BLaER1 treated with 17β-estradiol and CSF1 and Interleukin-3, amounts not matched to agents 10 nM and 100 nM (cell line): ENCODE results near the gene MCF2L.
A peak's percentile ranks its signal among the peaks of the same experiment; 100 is the strongest.
"Not testable (repeated sequence)": the region's sequence is repeated elsewhere in the genome, so short reads cannot be mapped to it uniquely, and the experiment has no call there.

Experiments
- H3K27ac ChIP-seq, 11 experiments: shearing (Covaris generic); formaldehyde crosslinking; 2 replicates each; pipeline ENCODE4 v1.8.1; 2022
- H3K27me3 ChIP-seq, 11 experiments: shearing (Covaris generic); formaldehyde crosslinking; 2 replicates each; pipeline ENCODE4 v1.8.1; 2022
- H3K36me3 ChIP-seq, 11 experiments: shearing (Covaris generic); formaldehyde crosslinking; 2 replicates each; pipeline ENCODE4 v1.8.1; 2022
- H3K4me1 ChIP-seq, 10 experiments: shearing (Covaris generic); formaldehyde crosslinking; 2 replicates each; pipeline ENCODE4 v1.8.1; 2022
- H3K4me2 ChIP-seq, 11 experiments: shearing (Covaris generic); formaldehyde crosslinking; 2 replicates each; pipeline ENCODE4 v1.8.1; 2022
- H3K4me3 ChIP-seq, 10 experiments: shearing (Covaris generic); formaldehyde crosslinking; 2 replicates each; pipeline ENCODE4 v1.8.1; 2022
- H3K9ac ChIP-seq, 11 experiments: shearing (Covaris generic); formaldehyde crosslinking; 2 replicates each; pipeline ENCODE4 v1.8.1; 2022
- H3K9me3 ChIP-seq, 11 experiments: shearing (Covaris generic); formaldehyde crosslinking; replicated peaks in 1 of 11; 2 replicates each; pipeline ENCODE4 v1.8.1; 2022
- H4K20me1 ChIP-seq, 11 experiments: shearing (Covaris generic); formaldehyde crosslinking; 2 replicates each; pipeline ENCODE4 v1.8.1; 2022
- Cebpa-rat ChIP-seq, 11 experiments: shearing (Covaris generic); IDR thresholded peaks; 2 replicates each; pipeline ENCODE4 v1.8.1; 2022

Gene MCF2L

DNA sequence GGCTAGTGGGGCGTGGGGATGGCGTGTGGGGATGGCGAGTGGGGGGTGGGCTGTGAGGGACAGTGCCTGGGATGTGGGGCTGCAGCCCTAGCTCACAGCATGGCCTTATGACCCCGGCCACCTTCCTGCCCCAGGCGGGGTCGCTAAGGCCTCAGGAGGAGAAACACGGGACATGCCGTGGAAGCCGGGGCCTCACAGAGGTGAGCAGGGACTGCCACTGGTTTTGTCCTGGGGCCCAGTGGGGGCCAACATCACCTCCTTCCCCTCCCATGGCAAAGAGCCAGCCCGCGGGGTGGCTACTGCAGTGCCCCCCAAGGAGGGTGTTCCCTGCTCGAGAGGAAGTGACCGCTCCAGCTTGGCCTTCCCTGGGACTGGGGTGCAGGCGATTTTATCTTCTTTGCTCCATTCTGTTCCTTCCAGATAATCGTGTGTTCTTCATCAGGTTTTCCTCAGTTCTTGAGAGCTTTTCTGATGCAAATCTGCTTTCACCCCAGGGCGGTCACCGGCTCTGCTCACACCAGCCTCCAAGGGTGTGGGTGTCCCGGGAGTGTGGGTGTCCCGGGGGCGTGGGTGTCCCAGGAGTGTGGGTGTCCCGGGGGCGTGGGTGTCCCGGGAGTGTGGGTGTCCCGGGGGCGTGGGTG, 137.8 kb downstream of the MCF2L start:
- Histone ChIP-seq H3K27ac (no peak overlapping the region), H3K27me3 (no peaks in the 10 kb centered on the region), H3K9ac (no peak overlapping the region), H3K36me3 (no peaks in the 10 kb centered on the region), H3K4me2 (no peak overlapping the region), H4K20me1 (peaks cover 0 to 8% (median 0%) of the 10 kb centered on the region in 11 experiments; a peak in 1 of 22 replicates), H3K9me3 (peaks cover 21 to 30% (median 26%) of the 10 kb centered on the region in 11 experiments), H3K4me3 (no peak overlapping the region), H3K4me1 (peaks cover 0 to 17% (median 9%) of the 10 kb centered on the region in 10 experiments; a peak in 13 of 20 replicates)
- TF ChIP-seq Cebpa-rat (IDR thresholded peaks at IDR 0.05) = no peak

DNA sequence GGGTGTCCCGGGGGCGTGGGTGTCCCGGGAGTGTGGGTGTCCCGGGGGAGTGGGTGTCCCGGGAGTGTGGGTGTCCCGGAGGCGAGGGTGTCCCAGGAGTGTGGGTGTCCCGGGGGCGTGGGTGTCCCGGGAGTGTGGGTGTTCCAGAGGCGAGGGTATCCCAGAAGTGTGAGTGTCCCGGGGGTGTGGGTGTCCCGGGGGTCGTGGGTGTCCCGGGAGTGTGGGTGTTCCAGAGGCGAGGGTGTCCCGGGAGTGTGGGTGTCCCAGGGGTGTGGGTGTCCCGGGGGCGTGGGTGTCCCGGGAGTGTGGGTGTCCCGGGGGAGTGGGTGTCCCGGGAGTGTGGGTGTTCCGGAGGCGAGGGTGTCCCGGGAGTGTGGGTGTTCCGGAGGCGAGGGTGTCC, 139.5 kb downstream of the MCF2L start:
- H4K20me1 ChIP-seq, H3K27me3 ChIP-seq, H3K4me3 ChIP-seq, H3K9ac ChIP-seq, H3K36me3 ChIP-seq, H3K27ac ChIP-seq, H3K4me2 ChIP-seq: not testable (repeated sequence)
- H3K9me3 ChIP-seq = peaks cover 21 to 30% (median 26%) of the 10 kb centered on the region in 11 experiments
- peaks cover 0 to 19% (median 9%) of the 10 kb centered on the region in 10 experiments; a peak in 13 of 20 replicates for H3K4me1 ChIP-seq

DNA sequence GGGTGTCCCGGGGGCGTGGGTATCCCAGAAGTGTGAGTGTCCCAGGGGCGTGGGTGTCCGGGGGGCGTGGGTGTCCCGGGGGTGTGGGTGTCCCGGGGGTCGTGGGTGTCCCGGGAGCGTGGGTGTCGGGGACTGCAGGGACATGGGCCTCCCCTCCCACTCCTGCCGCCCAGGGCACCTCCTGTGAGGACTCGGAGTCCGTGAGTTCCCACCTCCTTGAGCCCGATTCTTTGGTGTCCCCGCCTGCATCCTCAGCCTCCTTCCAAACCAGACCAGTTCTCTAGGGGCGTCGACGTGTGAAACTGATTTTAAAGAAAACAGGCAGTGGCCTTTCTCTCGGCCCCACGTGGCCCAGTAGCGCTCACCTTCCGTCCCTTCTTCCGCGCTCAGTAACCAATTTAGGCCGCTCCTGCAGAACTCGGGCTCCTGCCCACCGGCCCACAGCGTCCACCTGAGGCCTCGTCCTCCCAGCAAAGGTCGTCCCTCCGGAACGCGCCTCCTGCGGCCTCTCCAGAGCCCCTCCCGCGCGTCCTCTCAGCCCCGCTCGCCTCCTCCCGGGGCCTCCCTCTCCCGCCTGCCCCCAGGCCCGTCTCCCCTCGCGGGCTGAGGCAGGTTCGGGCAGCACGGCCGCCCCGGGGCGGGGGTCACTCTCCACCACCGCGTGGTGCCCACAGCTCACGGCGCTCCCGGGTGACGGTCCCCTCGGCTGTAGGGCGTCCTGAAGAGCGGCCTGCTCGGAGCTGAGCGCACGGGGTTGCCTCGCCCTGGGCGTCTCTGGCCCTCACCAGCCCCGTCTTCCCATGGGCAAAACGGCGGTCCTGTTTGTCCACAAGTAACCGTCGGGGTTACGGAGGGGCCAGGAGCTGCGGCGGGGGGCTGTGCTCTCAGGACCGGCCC, 140.4 kb downstream of the MCF2L start:
- Histone ChIP-seq H3K36me3 (no peaks in the 10 kb centered on the region), H3K9ac (no peak overlapping the region), H3K4me1 (peaks cover 0 to 14% (median 8%) of the 10 kb centered on the region in 10 experiments; a peak in 13 of 20 replicates), H3K4me2 (no peak overlapping the region), H3K9me3 (peaks cover 21 to 30% (median 26%) of the 10 kb centered on the region in 11 experiments), H3K27me3 (no peaks in the 10 kb centered on the region), H3K4me3 (no peak overlapping the region), H4K20me1 (0 out of 22 replicates have a peak, but pooled peaks cover 0 to 4% (median 0%) of the 10 kb centered on the region in 11 experiments), H3K27ac (no peak overlapping the region)
- no peak for TF ChIP-seq Cebpa-rat (IDR thresholded peaks at IDR 0.05)

DNA sequence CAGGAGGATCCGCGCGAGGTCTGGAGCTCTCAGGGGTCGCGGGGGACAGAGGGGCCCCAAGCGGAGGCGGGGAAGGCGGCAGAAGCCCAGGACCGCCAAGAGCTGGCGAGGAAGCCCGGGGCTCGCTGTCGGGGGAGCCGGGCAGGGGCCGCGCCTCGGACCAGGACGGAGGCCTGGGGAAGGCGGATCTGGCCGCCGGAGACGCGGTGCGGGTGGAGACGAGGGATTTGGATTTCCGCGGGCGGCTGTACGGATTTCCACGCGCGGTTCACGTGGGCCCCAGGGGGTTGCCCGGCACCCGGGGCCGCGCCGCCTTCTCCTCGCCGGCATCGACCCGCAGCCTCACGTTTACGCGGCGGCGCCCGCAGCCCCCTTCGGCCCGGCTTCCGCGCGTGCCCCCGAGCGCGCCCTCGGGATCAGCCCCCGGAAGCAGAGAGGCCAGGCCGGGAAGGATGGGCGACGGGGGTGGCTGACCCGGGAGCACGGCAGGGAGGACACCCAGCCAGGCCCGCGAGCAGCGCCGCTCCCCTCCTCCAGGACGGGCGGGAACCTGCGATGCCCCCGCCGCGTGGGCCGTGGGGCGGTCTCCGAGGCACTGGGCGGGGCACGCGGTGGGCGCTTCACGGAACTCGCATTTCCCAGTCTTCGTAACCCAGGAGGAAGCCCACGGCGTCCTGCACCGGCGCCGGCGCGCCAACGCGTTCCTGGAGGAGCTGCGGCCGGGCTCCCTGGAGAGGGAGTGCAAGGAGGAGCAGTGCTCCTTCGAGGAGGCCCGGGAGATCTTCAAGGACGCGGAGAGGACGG, 141.2 kb downstream of the MCF2L start:
- Histone ChIP-seq H3K4me1 (peaks cover 0 to 13% (median 8%) of the 10 kb centered on the region in 10 experiments; a peak in 13 of 20 replicates), H3K27ac (no peak overlapping the region), H3K36me3 (no peaks in the 10 kb centered on the region), H3K9me3 (peaks cover 21 to 30% (median 26%) of the 10 kb centered on the region in 11 experiments), H4K20me1 (peaks cover 0 to 4% (median 0%) of the 10 kb centered on the region in 11 experiments; a peak in 1 of 22 replicates), H3K4me3 (no peak overlapping the region), H3K9ac (no peak overlapping the region), H3K27me3 (no peaks in the 10 kb centered on the region), H3K4me2 (no peak overlapping the region)
- TF ChIP-seq Cebpa-rat (IDR thresholded peaks at IDR 0.05) = no peak

DNA sequence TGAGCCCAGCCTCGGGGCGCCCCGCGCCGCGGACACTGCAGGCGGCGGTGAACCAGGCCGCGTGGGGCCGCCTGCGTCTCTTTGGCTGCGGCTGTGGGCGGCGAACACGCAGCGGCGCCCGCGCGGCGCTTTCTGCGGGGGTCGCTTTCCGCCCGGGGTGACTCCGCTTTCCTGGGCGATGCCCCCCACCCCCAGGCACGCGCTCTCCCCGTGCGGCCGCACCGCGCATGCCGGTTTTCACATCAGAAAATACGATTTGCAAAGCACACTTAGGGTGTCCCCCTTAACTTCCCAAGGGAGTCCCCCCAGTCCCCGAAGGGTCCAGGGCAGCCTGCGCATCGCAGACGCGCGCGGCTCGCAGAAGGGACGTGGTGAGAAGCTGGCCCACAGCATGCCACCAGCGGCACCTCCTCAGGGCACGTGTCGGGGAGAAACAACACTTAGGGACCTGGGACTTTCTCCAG, 141.9 kb downstream of the MCF2L start:
- Histone ChIP-seq H3K4me3 (no peak overlapping the region), H4K20me1 (peaks cover 0 to 4% (median 0%) of the 10 kb centered on the region in 11 experiments; a peak in 1 of 22 replicates), H3K36me3 (no peaks in the 10 kb centered on the region), H3K4me1 (peaks cover 0 to 7% (median 2%) of the 10 kb centered on the region in 10 experiments; a peak in 13 of 20 replicates), H3K27me3 (no peaks in the 10 kb centered on the region), H3K9me3 (peaks cover 21 to 30% (median 26%) of the 10 kb centered on the region in 11 experiments), H3K4me2 (no peak overlapping the region), H3K27ac (no peak overlapping the region), H3K9ac (no peak overlapping the region)
- no peak for TF ChIP-seq Cebpa-rat (IDR thresholded peaks at IDR 0.05)

DNA sequence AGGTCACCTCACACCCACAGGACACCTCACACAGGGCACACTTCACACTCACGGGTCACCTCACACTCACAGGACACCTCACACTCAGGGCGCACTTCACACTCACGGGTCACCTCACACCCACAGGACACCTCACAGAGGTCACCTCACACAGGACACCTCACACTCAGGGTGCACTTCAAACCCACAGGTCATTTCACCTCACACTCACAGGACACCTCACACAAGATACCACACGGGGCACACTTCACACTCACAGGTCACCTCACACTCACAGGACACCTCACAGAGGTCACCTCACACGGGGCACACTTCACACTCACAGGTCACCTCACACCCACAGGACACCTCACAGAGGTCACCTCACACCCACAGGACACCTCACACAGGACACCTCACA, 142.8 kb downstream of the MCF2L start:
- not testable (repeated sequence) for H3K36me3 ChIP-seq

DNA sequence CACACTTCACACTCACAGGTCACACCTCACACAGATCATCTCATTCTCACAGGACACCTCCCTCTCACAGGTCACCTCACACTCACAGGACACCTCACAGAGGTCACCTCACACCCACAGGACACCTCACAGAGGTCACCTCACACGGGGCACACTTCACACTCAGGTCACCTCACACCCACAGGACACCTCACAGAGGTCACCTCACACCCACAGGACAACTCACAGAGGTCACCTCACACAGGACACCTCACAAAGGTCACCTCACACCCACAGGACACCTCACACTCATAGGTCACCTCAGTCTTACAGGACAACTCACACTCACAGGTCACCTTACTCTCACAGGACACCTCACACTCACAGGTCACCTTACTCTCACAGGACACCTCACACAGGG, 143.5 kb downstream of the MCF2L start:
- H3K27ac ChIP-seq, H3K4me2 ChIP-seq, H3K36me3 ChIP-seq, H3K4me3 ChIP-seq, H3K4me1 ChIP-seq, H3K9ac ChIP-seq, H3K27me3 ChIP-seq, H4K20me1 ChIP-seq: not testable (repeated sequence)
- H3K9me3 ChIP-seq = peaks cover 21 to 30% (median 26%) of the 10 kb centered on the region in 11 experiments

More for the DNA sequence above, 142.8 kb downstream of the MCF2L start:
- H3K27me3 ChIP-seq, H3K4me1 ChIP-seq, H3K4me3 ChIP-seq, H3K27ac ChIP-seq, H3K9ac ChIP-seq, H3K4me2 ChIP-seq, H4K20me1 ChIP-seq: not testable (repeated sequence)
- H3K9me3 ChIP-seq = peaks cover 21 to 30% (median 26%) of the 10 kb centered on the region in 11 experiments

DNA sequence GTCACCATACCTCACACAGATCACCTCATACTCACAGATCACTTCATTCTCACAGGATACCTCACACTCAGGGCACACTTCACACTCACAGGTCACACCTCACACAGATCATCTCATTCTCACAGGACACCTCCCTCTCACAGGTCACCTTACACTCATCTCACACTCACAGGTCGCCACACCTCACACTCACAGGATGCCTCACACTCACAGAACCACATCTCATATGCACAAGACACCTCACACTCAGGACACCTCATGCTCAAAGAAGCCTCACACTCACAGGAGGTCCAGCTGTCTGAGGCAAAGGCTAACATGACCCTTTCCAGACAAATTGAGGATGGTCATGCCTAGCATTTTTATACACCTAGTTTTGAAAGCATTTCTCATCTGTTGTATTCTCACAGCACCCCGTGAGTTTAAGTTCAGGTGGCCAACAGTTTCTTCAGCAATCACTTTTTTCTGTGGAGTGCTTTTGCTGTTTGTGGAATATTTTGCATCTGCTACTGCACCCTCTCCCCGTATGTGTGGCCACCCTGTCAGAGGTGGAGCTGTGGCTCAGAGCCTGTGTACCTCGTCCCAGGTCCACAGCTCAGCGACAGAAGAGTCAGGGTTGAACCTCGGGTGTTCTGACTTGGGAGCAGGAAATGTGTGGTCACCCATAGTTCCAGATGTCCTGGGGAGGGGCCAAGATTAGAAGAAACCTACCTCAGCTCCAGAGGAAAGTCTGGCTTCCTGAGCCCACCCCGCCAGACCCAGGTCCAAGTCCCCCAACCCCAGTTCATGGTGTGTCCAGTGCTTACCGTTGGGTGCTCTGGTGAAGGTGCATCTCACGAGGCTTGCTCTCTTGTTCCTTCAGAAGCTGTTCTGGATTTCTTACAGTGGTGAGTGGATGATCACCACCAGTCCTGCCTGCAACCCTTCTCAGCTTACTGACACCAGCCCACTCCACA, 144.2 kb downstream of the MCF2L start:
- Histone ChIP-seq H3K4me3 (no peak overlapping the region), H3K4me2 (0 out of 22 replicates have a peak overlapping the region, but pooled peaks of 1 of the 11 experiments have one; percentile 5), H3K4me1 (peaks cover 0 to 12% (median 7%) of the 10 kb centered on the region in 10 experiments; a peak in 7 of 20 replicates), H4K20me1 (peaks cover 0 to 4% (median 0%) of the 10 kb centered on the region in 11 experiments; a peak in 1 of 22 replicates), H3K27me3 (no peaks in the 10 kb centered on the region), H3K36me3 (no peaks in the 10 kb centered on the region), H3K27ac (no peak overlapping the region), H3K9me3 (peaks cover 21 to 28% (median 26%) of the 10 kb centered on the region in 11 experiments), H3K9ac (no peak overlapping the region)
- no peak for TF ChIP-seq Cebpa-rat (IDR thresholded peaks at IDR 0.05)
